ENCODE results near the gene CLIC6. TPM values are rescaled to one million over a fixed set of nuclear protein-coding genes. Genes with fewer than 3 reads are reported as not detected.

CLIC6 gene
- polyA plus RNA-seq, 1 experiment, result 0.04 TPM

- no peak for DNase-seq (ENCODE audit: low read depth)
- ChIA-PET CTCF (interaction anchor here (1.3 to 2.1 kb wide), 3 partner anchors 10 to 258 kb away, joined by 3 to 4 read pairs (median 3); partner anchors contain the start of gene RCAN1), POLR2A (no interaction called here)
- Histone ChIP-seq H3K4me3 (ENCODE audit: low read depth, low read length) (no peak overlapping the region), H3K27me3 (ENCODE audit: control insufficient read depth, insufficient read depth, low read length) (peaks cover 20% of the 10 kb centered on the region), H3K36me3 (ENCODE audit: control insufficient read depth, insufficient read depth, low read length) (no peaks in the 10 kb centered on the region)
- TF ChIP-seq, protein P1, sequence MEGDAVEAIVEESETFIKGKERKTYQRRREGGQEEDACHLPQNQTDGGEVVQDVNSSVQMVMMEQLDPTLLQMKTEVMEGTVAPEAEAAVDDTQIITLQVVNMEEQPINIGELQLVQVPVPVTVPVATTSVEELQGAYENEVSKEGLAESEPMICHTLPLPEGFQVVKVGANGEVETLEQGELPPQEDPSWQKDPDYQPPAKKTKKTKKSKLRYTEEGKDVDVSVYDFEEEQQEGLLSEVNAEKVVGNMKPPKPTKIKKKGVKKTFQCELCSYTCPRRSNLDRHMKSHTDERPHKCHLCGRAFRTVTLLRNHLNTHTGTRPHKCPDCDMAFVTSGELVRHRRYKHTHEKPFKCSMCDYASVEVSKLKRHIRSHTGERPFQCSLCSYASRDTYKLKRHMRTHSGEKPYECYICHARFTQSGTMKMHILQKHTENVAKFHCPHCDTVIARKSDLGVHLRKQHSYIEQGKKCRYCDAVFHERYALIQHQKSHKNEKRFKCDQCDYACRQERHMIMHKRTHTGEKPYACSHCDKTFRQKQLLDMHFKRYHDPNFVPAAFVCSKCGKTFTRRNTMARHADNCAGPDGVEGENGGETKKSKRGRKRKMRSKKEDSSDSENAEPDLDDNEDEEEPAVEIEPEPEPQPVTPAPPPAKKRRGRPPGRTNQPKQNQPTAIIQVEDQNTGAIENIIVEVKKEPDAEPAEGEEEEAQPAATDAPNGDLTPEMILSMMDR (IDR thresholded peaks at IDR 0.05; ENCODE audit: insufficient read depth, low read depth, low read length), result no peak
Observed at GRCh38 chr21:34625030-34625593, 43.7 kb upstream of the CLIC6 start.

DNA sequence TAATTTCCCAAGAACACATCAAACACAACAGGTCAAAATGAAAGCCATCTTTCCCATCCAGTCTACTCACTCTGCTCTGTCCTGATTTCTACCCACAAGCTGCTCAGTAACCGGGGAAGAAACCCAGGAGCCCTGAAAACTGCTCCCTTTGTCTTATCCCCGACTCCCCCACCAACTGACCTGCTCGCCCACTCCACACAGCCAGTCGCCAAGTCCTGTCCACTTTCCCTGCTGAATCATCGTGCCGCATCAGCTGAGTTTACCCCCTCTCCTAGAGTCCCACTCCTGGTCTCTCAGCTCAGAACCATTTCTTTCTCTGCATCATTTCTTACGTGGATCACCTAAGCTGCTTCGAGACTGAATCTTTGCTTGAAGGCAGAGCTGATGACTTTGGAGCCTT, 42.7 kb upstream of the CLIC6 start:
- no peak for DNase-seq (ENCODE audit: low read depth)
- POLR2A ChIA-PET, result no interaction called here
- Histone ChIP-seq H3K27me3 (ENCODE audit: control insufficient read depth, insufficient read depth, low read length) (peaks cover 19% of the 10 kb centered on the region), H3K4me3 (ENCODE audit: low read depth, low read length) (no peak overlapping the region), H3K36me3 (ENCODE audit: control insufficient read depth, insufficient read depth, low read length) (no peaks in the 10 kb centered on the region)
- CTCF ChIA-PET, result interaction anchor here (0.7 to 2.1 kb wide), 4 partner anchors 11 to 264 kb away, joined by 3 to 4 read pairs (median 3); partner anchors contain the start of gene RCAN1
- TF ChIP-seq, protein P1 (IDR thresholded peaks at IDR 0.05; ENCODE audit: insufficient read depth, low read depth, low read length), result no peak

GRCh38 chr21:34630536-34631143, 38.2 kb upstream of the CLIC6 start:
- ChIA-PET CTCF (interaction anchor here (0.6 to 2.9 kb wide), 25 partner anchors 8 to 1318 kb away, joined by 3 to 13 read pairs (median 5); partner anchors contain the start of gene RCAN1), POLR2A (no interaction called here)
- no peak for DNase-seq (ENCODE audit: low read depth)
- Histone ChIP-seq H3K27me3 (ENCODE audit: control insufficient read depth, insufficient read depth, low read length) (peaks cover 21% of the 10 kb centered on the region), H3K4me3 (ENCODE audit: low read depth, low read length) (no peak overlapping the region), H3K36me3 (ENCODE audit: control insufficient read depth, insufficient read depth, low read length) (no peaks in the 10 kb centered on the region)
- TF ChIP-seq, protein P1 (IDR thresholded peaks at IDR 0.05; ENCODE audit: insufficient read depth, low read depth, low read length), result peak; percentile 72

- Histone ChIP-seq H3K4me3 (ENCODE audit: low read depth, low read length) (no peak overlapping the region), H3K27me3 (ENCODE audit: control insufficient read depth, insufficient read depth, low read length) (peaks cover 23% of the 10 kb centered on the region), H3K36me3 (ENCODE audit: control insufficient read depth, insufficient read depth, low read length) (no peaks in the 10 kb centered on the region)
- DNase-seq (ENCODE audit: low read depth), result no peak
- CTCF ChIA-PET, result interaction anchor here (0.8 to 2.9 kb wide), 7 partner anchors 20 to 273 kb away, joined by 3 to 12 read pairs (median 6); no protein-coding TSS in a partner anchor
- POLR2A ChIA-PET, result no interaction called here
- TF ChIP-seq, protein P1 (IDR thresholded peaks at IDR 0.05; ENCODE audit: insufficient read depth, low read depth, low read length), result no peak
Observed at GRCh38 chr21:34632498-34632897, 36.3 kb upstream of the CLIC6 start.

GRCh38 chr21:34635307-34635706, 33.5 kb upstream of the CLIC6 start:
- CTCF ChIA-PET, result no interaction called here
- POLR2A ChIA-PET, result no interaction called here
- TF ChIP-seq, protein P1 (IDR thresholded peaks at IDR 0.05; ENCODE audit: insufficient read depth, low read depth, low read length), result peak; percentile 28; the same call in 1 of the 2 replicates
- no peak overlapping the region for H3K4me3 ChIP-seq (ENCODE audit: low read depth, low read length)
- peaks cover 22% of the 10 kb centered on the region for H3K27me3 ChIP-seq (ENCODE audit: control insufficient read depth, insufficient read depth, low read length)
- H3K36me3 ChIP-seq (ENCODE audit: control insufficient read depth, insufficient read depth, low read length), result no peaks in the 10 kb centered on the region
- no peak for DNase-seq (ENCODE audit: low read depth)

Data from BJ (cell line).